HG03108 (cell line): Measurements from ENCODE around the gene ARHGAP8.

ENCODE experiments used
- ATAC-seq: cut with Tn5 transposase; IDR thresholded peaks from one replicate; pipeline ENCODE4 v1.9.1; 2021; ENCODE audit warnings: moderate library complexity; ENCODE audit not compliant: unreplicated experiment

ARHGAP8 gene

GRCh38 chr22:44724859-44725258, 27.5 kb upstream of the ARHGAP8 start:
- no peak for ATAC-seq

GRCh38 chr22:44726439-44726838, 25.9 kb upstream of the ARHGAP8 start:
- no peak for ATAC-seq

- ATAC-seq, result no peak
These were observed 25.2 kb upstream of the ARHGAP8 start for GRCh38 chr22:44727148-44727547.

- no peak for ATAC-seq
These were observed 24.7 kb upstream of the ARHGAP8 start for GRCh38 chr22:44727709-44728108.

- no peak for ATAC-seq
These were observed 23.5 kb upstream of the ARHGAP8 start for GRCh38 chr22:44728761-44729324.

- ATAC-seq, result no peak
These were observed 22.9 kb upstream of the ARHGAP8 start for GRCh38 chr22:44729391-44730021.

- no peak for ATAC-seq
These were observed 22.4 kb upstream of the ARHGAP8 start for GRCh38 chr22:44730022-44730393.

- no peak for ATAC-seq
These were observed 21.7 kb upstream of the ARHGAP8 start for GRCh38 chr22:44730490-44731356.

GRCh38 chr22:44731357-44731970, 20.9 kb upstream of the ARHGAP8 start:
- no peak for ATAC-seq

GRCh38 chr22:44732017-44732561, 20.3 kb upstream of the ARHGAP8 start:
- no peak for ATAC-seq

GRCh38 chr22:44732661-44733060, 19.7 kb upstream of the ARHGAP8 start:
- no peak for ATAC-seq

- no peak for ATAC-seq
These were observed 18.8 kb upstream of the ARHGAP8 start for GRCh38 chr22:44733426-44734106.

GRCh38 chr22:44734278-44734677, 18.1 kb upstream of the ARHGAP8 start:
- no peak for ATAC-seq

- no peak for ATAC-seq
These were observed 17.4 kb upstream of the ARHGAP8 start for GRCh38 chr22:44734801-44735517.

- no peak for ATAC-seq
These were observed 16.6 kb upstream of the ARHGAP8 start for GRCh38 chr22:44735518-44736428.

- ATAC-seq, result no peak
These were observed 15.6 kb upstream of the ARHGAP8 start for GRCh38 chr22:44736581-44737405.

GRCh38 chr22:44737406-44738346, 14.7 kb upstream of the ARHGAP8 start:
- no peak for ATAC-seq
